Measurements from ENCODE around the gene NCOA5.

- TF ChIP-seq CTCF (IDR thresholded peaks at IDR 0.05) (no peak), POLR2A (IDR thresholded peaks at IDR 0.05; ENCODE audit: low read depth) (no peak)
These were observed 5.0 kb downstream of the NCOA5 start for GRCh38 chr20:46084805-46085178.
